B cell (primary cell): ENCODE measurements around the gene PHF21A. TPM values are rescaled to one million over a fixed set of nuclear protein-coding genes. Genes with fewer than 3 reads are reported as not detected.

Experiments
- ATAC-seq: fragments of 200-7000 bp; cut with Tn5 transposase; one replicate; pipeline ENCODE4 v1.10.0; 2021; ENCODE audit warnings: low read depth, mild to moderate bottlenecking, moderate number of reproducible peaks, moderate library complexity
- CTCF ChIA-PET: fragments of 350-600 bp; sonication (Branson Sonifier 250); formaldehyde crosslinking; loops from one replicate; lab custom pipeline; 2021; ENCODE audit warnings: antibody characterized with exemption, inconsistent platforms; lab: Charles Lee
- POLR2A ChIA-PET: fragments of 350-600 bp; sonication (Branson Sonifier 250); formaldehyde crosslinking; loops from one replicate; lab custom pipeline; 2021; ENCODE audit warnings: antibody characterized with exemption; lab: Charles Lee
- DNase-seq: peaks from one replicate; pipeline ENCODE4 v3.0.0; 2013
- H2AFZ ChIP-seq: 2 replicates; pipeline ENCODE4 v1.6.1; 2012; ENCODE audit warnings: mild to moderate bottlenecking, low read depth, low read length; ENCODE audit not compliant: insufficient read depth, poor library complexity, severe bottlenecking
- H3K27ac ChIP-seq, 2 donors: 1 replicate in 1 of 2; 2 replicates in 1 of 2; pipeline ENCODE4 v1.5.1; 2012 to 2013; ENCODE audit warnings: low read length in 2 of 2, mild to moderate bottlenecking in 2 of 2, moderate library complexity in 1 of 2
- H3K27me3 ChIP-seq, 4 experiments: fragments of 200-600 bp in 1 of 4; sonication (generic) in 1 of 4; replicated peaks in 1 of 4; 1 replicate in 2 of 4; 2 replicates in 2 of 4; pipeline versions ENCODE4 v1.6.1 to v1.7.0; 2013 to 2016; ENCODE audit warnings: low read length in 3 of 4, mild to moderate bottlenecking in 2 of 4, mixed read lengths in 1 of 4, moderate library complexity in 1 of 4; ENCODE audit not compliant: insufficient read depth in 4 of 4, control insufficient read depth in 3 of 4; ENCODE audit errors: control extremely low read depth in 1 of 4
- H3K36me3 ChIP-seq, 2 experiments: replicated peaks in 1 of 2; 1 replicate in 1 of 2; 2 replicates in 1 of 2; pipeline versions ENCODE4 v1.6.1 to v1.7.1; 2013; ENCODE audit warnings: low read length in 1 of 2; ENCODE audit not compliant: insufficient read depth in 2 of 2, control insufficient read depth in 1 of 2; ENCODE audit errors: control extremely low read depth in 1 of 2, extremely low read depth in 1 of 2
- H3K4me1 ChIP-seq, 2 donors: fragments of 200-600 bp in 1 of 2; sonication (generic) in 1 of 2; 1 replicate in 1 of 2; 2 replicates in 1 of 2; pipeline versions ENCODE4 v1.5.1 to v1.6.1; 2013 to 2017; ENCODE audit warnings: low read length in 2 of 2; ENCODE audit not compliant: control insufficient read depth in 2 of 2, insufficient read depth in 2 of 2
- H3K4me2 ChIP-seq: replicated peaks from 2 replicates; pipeline ENCODE3; 2012; ENCODE audit warnings: mild to moderate bottlenecking, low read depth, low read length; ENCODE audit not compliant: poor library complexity, severe bottlenecking
- H3K4me3 ChIP-seq, 5 experiments: fragments of 200-600 bp in 1 of 5; sonication (generic) in 1 of 5; 1 replicate in 3 of 5; 2 replicates in 2 of 5; pipeline versions ENCODE4 v1.5.1 to v1.7.0; 2011 to 2016; ENCODE audit warnings: low read length in 4 of 5, mild to moderate bottlenecking in 4 of 5, low read depth in 2 of 5, control low read depth in 1 of 5, moderate library complexity in 1 of 5; ENCODE audit not compliant: insufficient read depth in 1 of 5; ENCODE audit errors: control extremely low read depth in 1 of 5, extremely low read depth in 1 of 5
- H3K79me2 ChIP-seq: fragments of 200-600 bp; sonication (generic); one replicate; pipeline ENCODE4 v1.6.0; 2016; ENCODE audit warnings: low read length; ENCODE audit not compliant: control insufficient read depth, insufficient read depth
- H3K9ac ChIP-seq: fragments of 200-600 bp; sonication (generic); 2 replicates; pipeline ENCODE4 v1.6.1; 2017; ENCODE audit warnings: mild to moderate bottlenecking, low read length, moderate library complexity
- H3K9me3 ChIP-seq, 3 donors: one replicate each; pipeline versions ENCODE4 v1.6.1 to v1.7.1; 2013; ENCODE audit warnings: low read length in 2 of 3; ENCODE audit not compliant: control insufficient read depth in 2 of 3, insufficient read depth in 1 of 3; ENCODE audit errors: control extremely low read depth in 1 of 3
- H4K20me1 ChIP-seq: 2 replicates; pipeline ENCODE4 v1.6.0; 2012; ENCODE audit warnings: mild to moderate bottlenecking, low read length; ENCODE audit not compliant: insufficient read depth, control insufficient read depth, poor library complexity, severe bottlenecking
- H3K27ac Mint-ChIP-seq: one replicate; pipeline ENCODE4 v1.8.0; 2021; ENCODE audit warnings: mixed read lengths
- H3K27me3 Mint-ChIP-seq: one replicate; pipeline ENCODE4 v1.8.0; 2021; ENCODE audit warnings: mixed read lengths
- H3K4me1 Mint-ChIP-seq: one replicate; pipeline ENCODE4 v1.8.0; 2021; ENCODE audit warnings: mixed read lengths
- H3K4me3 Mint-ChIP-seq: one replicate; pipeline ENCODE4 v1.8.0; 2021; ENCODE audit warnings: mixed read lengths
- H3K9me3 Mint-ChIP-seq: one replicate; pipeline ENCODE4 v1.8.0; 2022; ENCODE audit warnings: mixed read lengths; ENCODE audit not compliant: insufficient read depth
- CTCF ChIP-seq: fragments of 200-600 bp; IDR thresholded peaks from one replicate; pipeline ENCODE4 v1.8.0; 2022; ENCODE audit warnings: antibody characterized with exemption, mild to moderate bottlenecking
- EZH2 ChIP-seq: IDR thresholded peaks from 2 replicates; pipeline ENCODE4 v1.6.1; 2012; ENCODE audit warnings: borderline replicate concordance, low read depth, mild to moderate bottlenecking, moderate library complexity, low read length; ENCODE audit not compliant: insufficient read depth, poor library complexity, severe bottlenecking
- WGBS: methylation state at CpG from one replicate; pipeline ENCODE4 v1.1.5; 2013; ENCODE audit warnings: missing lambda C conversion rate; ENCODE audit not compliant: insufficient coverage; 5-methylcytosine and 5-hydroxymethylcytosine counted together
- intact Hi-C: fragments of 100-400 bp; cut with micrococcal nuclease; formaldehyde crosslinking; loops from one replicate; pipeline ENCODE4 v1.10.0; 2022
- polyA plus RNA-seq: library from polyadenylated mRNA; depleted of rRNA; stranded (reverse); fragments of >200 nt; gene quantifications from 2 replicates; pipeline ENCODE4 v1.2.3, GENCODE V29; 2012
- total RNA-seq, 2 donors: library from RNA; stranded (reverse); fragments of 120-200 nt in 1 of 2; gene quantifications; 1 replicate in 1 of 2; 2 replicates in 1 of 2; pipeline versions ENCODE4 v1.2.3 to v1.2.4, GENCODE V29; 2013 to 2022

Gene PHF21A
- total and polyA plus RNA-seq, 2 donors (not counting 1 experiment from before 2014, with no cell fraction given) = 41.9 to 103 TPM

- no peak overlapping the region for H3K4me3 Mint-ChIP-seq
- Histone ChIP-seq H3K79me2 (no peaks in the 10 kb centered on the region), H2AFZ (no peak overlapping the region), H3K9me3 (peaks cover 0 to 12% (median 0%) of the 10 kb centered on the region in 3 donors), H3K27me3 (peaks cover 0 to 47% (median 22%) of the 10 kb centered on the region in 4 experiments), H3K4me2 (no peak overlapping the region), H3K27ac (no peak overlapping the region), H3K4me3 (no peak overlapping the region), H3K36me3 (no peaks in the 10 kb centered on the region), H4K20me1 (no peaks in the 10 kb centered on the region), H3K4me1 (peaks cover 9 to 11% of the 10 kb centered on the region in 2 donors), H3K9ac (no peak overlapping the region)
- no peaks in the 10 kb centered on the region for H3K9me3 Mint-ChIP-seq
- H3K27ac Mint-ChIP-seq = no peak overlapping the region
- no peak for DNase-seq
- intact Hi-C loops = no loop called here
- WGBS = 80% methylated on average over 6 of the region's 6 CpGs
- ChIA-PET CTCF (no interaction called here), POLR2A (no interaction called here)
- H3K27me3 Mint-ChIP-seq = peaks cover 31% of the 10 kb centered on the region
- TF ChIP-seq CTCF = no peak
- no peak for TF ChIP-seq EZH2
- H3K4me1 Mint-ChIP-seq = peaks cover 7% of the 10 kb centered on the region
- no peak for ATAC-seq
These were observed 226.6 kb downstream of the PHF21A start for GRCh38 chr11:45894555-45895247.

GRCh38 chr11:45892856-45893255 is 228.4 kb downstream of the PHF21A start:
- no peak overlapping the region for H2AFZ ChIP-seq
- H3K4me3 ChIP-seq = no peak overlapping the region
- 93% methylated on average over 4 of the region's 5 CpGs for WGBS
- H3K4me1 Mint-ChIP-seq = no peaks in the 10 kb centered on the region
- DNase-seq (no peak), ATAC-seq (no peak)
- peaks cover 0 to 30% (median 15%) of the 10 kb centered on the region in 4 experiments for H3K27me3 ChIP-seq
- no peaks in the 10 kb centered on the region for H3K4me1 ChIP-seq
- no peak overlapping the region for H3K4me2 ChIP-seq
- ChIA-PET POLR2A (no interaction called here), CTCF (no interaction called here)
- no peaks in the 10 kb centered on the region for H3K79me2 ChIP-seq
- H3K9ac ChIP-seq = no peak overlapping the region
- no peak overlapping the region for H3K27ac ChIP-seq
- H3K4me3 Mint-ChIP-seq = no peak overlapping the region
- no peaks in the 10 kb centered on the region for H4K20me1 ChIP-seq
- no peak overlapping the region for H3K27ac Mint-ChIP-seq
- no peak for TF ChIP-seq CTCF
- TF ChIP-seq EZH2 = no peak
- peaks cover 28% of the 10 kb centered on the region for H3K27me3 Mint-ChIP-seq
- H3K36me3 ChIP-seq = no peaks in the 10 kb centered on the region
- intact Hi-C loops = no loop called here
- H3K9me3 Mint-ChIP-seq = no peaks in the 10 kb centered on the region
- peaks cover 0 to 4% (median 0%) of the 10 kb centered on the region in 3 donors for H3K9me3 ChIP-seq
